DOHH2 (cell line): ENCODE data around the gene GPC5.

ENCODE experiments used
- H3F3A ChIP-seq: fragments of 200-600 bp; sonication (generic), shearing (Covaris generic); 2 replicates; pipeline ENCODE4 v1.6.0; 2016; ENCODE audit warnings: antibody characterized with exemption, mild to moderate bottlenecking; ENCODE audit not compliant: control insufficient read depth, insufficient read depth
- H3K27ac ChIP-seq: fragments of 200-600 bp; sonication (generic); 2 replicates; pipeline ENCODE4 v1.5.1; 2014; ENCODE audit warnings: low read depth, mild to moderate bottlenecking, low read length, moderate library complexity
- H3K27me3 ChIP-seq: fragments of 200-600 bp; sonication (generic); 2 replicates; pipeline ENCODE4 v1.6.1; 2014; ENCODE audit warnings: mild to moderate bottlenecking, low read length, mixed read lengths; ENCODE audit not compliant: control insufficient read depth
- H3K36me3 ChIP-seq: fragments of 200-600 bp; sonication (generic); 2 replicates; pipeline ENCODE4 v1.6.1; 2014; ENCODE audit warnings: mild to moderate bottlenecking, low read length, moderate library complexity, mixed read lengths; ENCODE audit not compliant: control insufficient read depth
- H3K4me1 ChIP-seq: fragments of 200-600 bp; sonication (generic); 2 replicates; pipeline ENCODE4 v1.6.1; 2014; ENCODE audit warnings: mild to moderate bottlenecking, low read length, mixed read lengths; ENCODE audit not compliant: control insufficient read depth
- H3K4me2 ChIP-seq: fragments of 200-600 bp; sonication (generic); 2 replicates; pipeline ENCODE4 v1.6.0; 2014; ENCODE audit warnings: mild to moderate bottlenecking, low read length, moderate library complexity
- H3K4me3 ChIP-seq: fragments of 200-600 bp; sonication (generic); 2 replicates; pipeline ENCODE4 v1.5.1; 2014; ENCODE audit warnings: mild to moderate bottlenecking, low read length, mixed read lengths
- H3K79me2 ChIP-seq: fragments of 200-600 bp; sonication (generic); 2 replicates; pipeline ENCODE4 v1.6.1; 2014; ENCODE audit warnings: mild to moderate bottlenecking, low read length, mixed read lengths; ENCODE audit not compliant: control insufficient read depth
- H3K9me2 ChIP-seq: fragments of 200-600 bp; sonication (generic); replicated peaks from 2 replicates; pipeline ENCODE4 v1.6.1; 2014; ENCODE audit warnings: mild to moderate bottlenecking, low read length, mixed read lengths; ENCODE audit not compliant: control insufficient read depth
- H3K9me3 ChIP-seq: fragments of 200-600 bp; sonication (generic); 2 replicates; pipeline ENCODE4 v1.6.1; 2014; ENCODE audit warnings: antibody characterized with exemption, low read length, mixed read lengths; ENCODE audit not compliant: control insufficient read depth, insufficient read depth
- H4K20me1 ChIP-seq: fragments of 200-600 bp; sonication (generic); 2 replicates; pipeline ENCODE4 v1.6.0; 2014; ENCODE audit warnings: low read depth, mild to moderate bottlenecking, antibody characterized with exemption, low read length, moderate library complexity; ENCODE audit not compliant: control insufficient read depth, insufficient read depth
- EZH2phosphoT487 ChIP-seq: fragments of 200-600 bp; sonication (generic); IDR thresholded peaks from 2 replicates; pipeline ENCODE4 v1.6.1; 2017; ENCODE audit warnings: borderline replicate concordance, mild to moderate bottlenecking, antibody characterized with exemption, low read length, moderate library complexity, mixed read lengths
- TF ChIP-seq, protein P1 (sequence below): fragments of 200-600 bp; sonication (generic); IDR thresholded peaks from one replicate; pipeline ENCODE4 v1.5.1; 2014; ENCODE audit warnings: antibody characterized with exemption, mild to moderate bottlenecking, low read depth, low read length; ENCODE audit not compliant: poor library complexity, severe bottlenecking

Gene GPC5

DNA sequence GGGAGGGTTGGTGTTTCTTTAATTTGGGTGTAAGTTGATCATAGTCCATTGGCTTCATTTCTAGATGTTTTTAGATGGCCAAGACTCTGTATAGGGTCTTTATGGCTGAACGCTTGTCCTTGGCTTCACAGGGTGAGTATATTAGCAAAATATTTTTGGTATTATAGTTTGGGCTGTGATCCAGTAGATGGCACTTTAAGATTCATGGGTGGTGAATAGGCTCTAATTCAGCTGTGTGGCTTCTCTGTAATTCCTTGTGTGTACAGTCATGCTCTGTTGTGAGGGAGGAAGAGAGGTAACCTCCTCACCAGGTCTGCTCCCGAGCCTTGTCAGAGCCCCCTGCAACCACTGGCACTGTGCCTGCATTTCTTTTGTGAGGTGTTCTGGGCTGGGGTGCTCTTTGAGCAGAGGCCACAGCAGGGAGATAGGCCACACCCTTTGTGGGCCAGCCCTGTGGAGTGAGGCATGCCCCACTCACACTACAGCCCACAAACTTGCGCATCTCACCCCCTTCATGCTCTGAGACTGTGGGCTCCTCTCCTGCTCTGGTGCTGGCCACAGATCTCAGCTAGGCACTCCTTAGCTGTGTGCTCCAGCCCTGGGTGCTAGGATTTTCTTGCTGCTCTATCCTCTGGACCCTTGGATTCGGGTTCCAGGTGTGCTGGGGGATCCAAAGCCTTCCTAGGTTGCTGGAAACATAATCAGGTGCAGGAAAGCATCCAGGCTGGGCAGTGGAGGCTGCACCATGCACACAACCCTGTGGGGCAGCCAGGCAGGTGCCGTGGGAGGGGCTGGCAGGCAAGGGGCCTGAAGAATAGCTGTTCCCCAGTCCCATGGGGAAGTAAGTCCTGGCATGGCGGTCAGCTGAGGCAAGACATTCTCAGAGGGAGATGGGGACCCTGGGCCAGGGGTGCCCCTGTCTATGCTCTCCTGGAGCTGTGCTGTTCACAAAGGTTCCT is 193.9 kb downstream of the GPC5 start:
- Histone ChIP-seq H4K20me1 (no peaks in the 10 kb centered on the region), H3K4me1 (no peaks in the 10 kb centered on the region), H3K27ac (no peak overlapping the region), H3K4me2 (no peak overlapping the region), H3K36me3 (no peaks in the 10 kb centered on the region), H3K27me3 (peaks cover 5% of the 10 kb centered on the region; the same call in 1 of the 2 replicates), H3F3A (no peaks in the 10 kb centered on the region), H3K9me2 (no peaks in the 10 kb centered on the region; the same call in 1 of the 2 replicates), H3K4me3 (no peak overlapping the region), H3K79me2 (no peaks in the 10 kb centered on the region), H3K9me3 (no peaks in the 10 kb centered on the region)
- TF ChIP-seq EZH2phosphoT487: no peak
- TF ChIP-seq, protein P1, sequence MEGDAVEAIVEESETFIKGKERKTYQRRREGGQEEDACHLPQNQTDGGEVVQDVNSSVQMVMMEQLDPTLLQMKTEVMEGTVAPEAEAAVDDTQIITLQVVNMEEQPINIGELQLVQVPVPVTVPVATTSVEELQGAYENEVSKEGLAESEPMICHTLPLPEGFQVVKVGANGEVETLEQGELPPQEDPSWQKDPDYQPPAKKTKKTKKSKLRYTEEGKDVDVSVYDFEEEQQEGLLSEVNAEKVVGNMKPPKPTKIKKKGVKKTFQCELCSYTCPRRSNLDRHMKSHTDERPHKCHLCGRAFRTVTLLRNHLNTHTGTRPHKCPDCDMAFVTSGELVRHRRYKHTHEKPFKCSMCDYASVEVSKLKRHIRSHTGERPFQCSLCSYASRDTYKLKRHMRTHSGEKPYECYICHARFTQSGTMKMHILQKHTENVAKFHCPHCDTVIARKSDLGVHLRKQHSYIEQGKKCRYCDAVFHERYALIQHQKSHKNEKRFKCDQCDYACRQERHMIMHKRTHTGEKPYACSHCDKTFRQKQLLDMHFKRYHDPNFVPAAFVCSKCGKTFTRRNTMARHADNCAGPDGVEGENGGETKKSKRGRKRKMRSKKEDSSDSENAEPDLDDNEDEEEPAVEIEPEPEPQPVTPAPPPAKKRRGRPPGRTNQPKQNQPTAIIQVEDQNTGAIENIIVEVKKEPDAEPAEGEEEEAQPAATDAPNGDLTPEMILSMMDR: no peak

GRCh38 chr13:91593456-91593855 is 195.0 kb downstream of the GPC5 start:
- TF ChIP-seq EZH2phosphoT487: no peak
- TF ChIP-seq, protein P1: no peak
- H3F3A ChIP-seq: no peaks in the 10 kb centered on the region
- no peak overlapping the region for H3K27ac ChIP-seq
- H3K9me3 ChIP-seq: no peaks in the 10 kb centered on the region
- no peaks in the 10 kb centered on the region for H4K20me1 ChIP-seq
- no peaks in the 10 kb centered on the region for H3K36me3 ChIP-seq
- no peaks in the 10 kb centered on the region; the same call in 1 of the 2 replicates for H3K9me2 ChIP-seq
- no peaks in the 10 kb centered on the region for H3K4me1 ChIP-seq
- no peak overlapping the region for H3K4me2 ChIP-seq
- peaks cover 5% of the 10 kb centered on the region; the same call in 1 of the 2 replicates for H3K27me3 ChIP-seq
- H3K79me2 ChIP-seq: no peaks in the 10 kb centered on the region
- H3K4me3 ChIP-seq: no peak overlapping the region

GRCh38 chr13:91594061-91594460 is 195.6 kb downstream of the GPC5 start:
- no peaks in the 10 kb centered on the region; the same call in 1 of the 2 replicates for H3K9me2 ChIP-seq
- H3K27ac ChIP-seq: no peak overlapping the region
- TF ChIP-seq, protein P1: no peak
- TF ChIP-seq EZH2phosphoT487: no peak
- H3K27me3 ChIP-seq: peaks cover 5% of the 10 kb centered on the region; the same call in 1 of the 2 replicates
- no peaks in the 10 kb centered on the region for H3F3A ChIP-seq
- H4K20me1 ChIP-seq: no peaks in the 10 kb centered on the region
- no peaks in the 10 kb centered on the region for H3K79me2 ChIP-seq
- H3K36me3 ChIP-seq: no peaks in the 10 kb centered on the region
- H3K9me3 ChIP-seq: no peaks in the 10 kb centered on the region
- H3K4me3 ChIP-seq: no peak overlapping the region
- H3K4me2 ChIP-seq: no peak overlapping the region
- no peaks in the 10 kb centered on the region for H3K4me1 ChIP-seq
